HEK293T (cell line): ENCODE results near the gene RNF43.

ENCODE experiments used
- BHLHE40 ChIP-seq: fragments of 450-650 bp; IDR thresholded peaks from 2 replicates; pipeline ENCODE4 v1.6.1; 2016; ENCODE audit warnings: mild to moderate bottlenecking, moderate library complexity, borderline replicate concordance
- ELF4 ChIP-seq: fragments of 450-650 bp; IDR thresholded peaks from 2 replicates; pipeline ENCODE4 v1.6.1; 2017; ENCODE audit warnings: antibody characterized with exemption
- FOXK2 ChIP-seq: fragments of 450-650 bp; IDR thresholded peaks from 2 replicates; pipeline ENCODE4 v1.6.1; 2016; ENCODE audit warnings: mild to moderate bottlenecking
- LEF1 ChIP-seq: fragments of 450-650 bp; IDR thresholded peaks from 2 replicates; pipeline ENCODE4 v1.6.1; 2017; ENCODE audit warnings: mild to moderate bottlenecking, borderline replicate concordance
- NFRKB ChIP-seq: fragments of 450-650 bp; IDR thresholded peaks from 2 replicates; pipeline ENCODE4 v1.6.1; 2016; ENCODE audit warnings: mild to moderate bottlenecking, moderate library complexity
- SP1 ChIP-seq: fragments of 450-650 bp; IDR thresholded peaks from 2 replicates; pipeline ENCODE4 v1.6.1; 2017
- SUZ12 ChIP-seq: fragments of 450-650 bp; IDR thresholded peaks from 2 replicates; pipeline ENCODE4 v1.6.1; 2016; ENCODE audit warnings: mild to moderate bottlenecking

DNA sequence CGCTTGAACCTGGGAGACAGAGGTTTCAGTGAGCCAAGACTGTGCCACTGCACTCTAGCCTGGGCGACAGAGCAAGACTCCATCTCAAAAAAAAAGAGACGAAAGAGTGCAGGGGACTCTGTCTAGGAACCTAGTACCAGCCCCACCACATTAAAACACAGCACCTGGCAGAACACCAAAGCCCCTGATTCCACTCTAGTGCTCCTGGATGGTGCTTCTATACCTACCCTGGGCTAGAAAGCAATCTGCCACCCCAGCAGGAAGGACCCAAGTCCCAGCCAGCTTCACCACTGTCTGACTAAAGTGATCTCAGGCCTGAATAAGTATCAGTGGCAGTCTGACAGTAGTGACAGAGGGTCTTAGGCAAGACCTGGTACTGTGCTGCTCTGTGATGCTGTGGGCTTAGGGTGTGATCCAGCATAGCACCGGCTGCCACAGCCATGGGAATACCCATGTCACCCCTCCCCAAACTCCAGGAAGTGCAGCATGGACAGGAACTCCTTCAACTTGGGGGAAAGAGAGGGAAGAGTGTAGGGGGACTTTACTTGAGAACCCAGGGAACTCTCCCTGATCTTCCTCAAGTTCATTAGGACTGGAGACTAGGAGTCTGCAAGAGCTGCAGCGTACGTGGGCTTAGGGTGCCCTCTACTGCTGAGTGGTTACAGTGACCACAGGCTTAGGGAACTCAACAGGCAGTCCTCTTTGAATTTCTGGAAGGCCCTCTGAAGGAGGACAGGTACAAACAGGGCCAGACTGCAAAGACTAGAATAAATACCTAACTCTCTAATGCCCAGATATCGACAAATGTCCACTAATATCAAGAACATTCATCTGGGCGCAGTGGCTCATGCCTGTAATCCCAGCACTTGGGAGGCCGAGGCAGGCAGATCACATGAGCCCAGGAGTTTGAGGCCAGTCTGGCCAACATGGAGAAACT lies 30.0 kb upstream of the RNF43 start:
- no peak for TF ChIP-seq ELF4
- TF ChIP-seq SUZ12, result no peak
- no peak for TF ChIP-seq SP1
- TF ChIP-seq BHLHE40, result no peak
- no peak for TF ChIP-seq LEF1
- TF ChIP-seq FOXK2, result no peak
- no peak for TF ChIP-seq NFRKB
